ENCODE data around the gene IFIT3. TPM values are rescaled to one million over a fixed set of nuclear protein-coding genes. Genes with fewer than 3 reads are reported as not detected.

Gene IFIT3
- total and polyA plus RNA-seq, 2 of the 8 experiments (the other 6 are each of a cell fraction or from before 2014, with no cell fraction given): 0.12 to 0.84 TPM

- H3K79me1 ChIP-seq (ENCODE audit: low read depth, low read length): no peaks in the 10 kb centered on the region
- H3K4me1 ChIP-seq (replicated peaks in 1 of 4; ENCODE audit: control insufficient read depth in 3 of 4, insufficient read depth in 4 of 4, low read length in 3 of 4): peaks cover 0 to 3% (median 1%) of the 10 kb centered on the region in 4 experiments; a peak in 2 of 7 replicates
- no peak overlapping the region for H3K23ac ChIP-seq (ENCODE audit: insufficient read length)
- no peak overlapping the region for H4K91ac ChIP-seq (replicated peaks; ENCODE audit: insufficient read length, low read length)
- H2BK5ac ChIP-seq (ENCODE audit: low read depth, low read length): no peak overlapping the region
- H3K14ac ChIP-seq (ENCODE audit: insufficient read length): no peak overlapping the region
- DNase-seq (ENCODE audit: low read depth in 1 of 2, low spot score in 2 of 2) (no peak), FAIRE-seq (no peak)
- H3K4me2 ChIP-seq (ENCODE audit: insufficient read depth in 1 of 2, low read depth in 2 of 2, low read length in 2 of 2): no peak overlapping the region
- no peak overlapping the region for H3K9ac ChIP-seq (replicated peaks in 1 of 4; ENCODE audit: extremely low read depth in 1 of 4, low read depth in 3 of 4, low read length in 3 of 4)
- no peak overlapping the region for H4K5ac ChIP-seq (ENCODE audit: insufficient read length, low read depth, low read length)
- ChIA-PET CTCF (ENCODE audit: partially characterized antibody) (interaction anchor here (0.7 to 1.6 kb wide), 3 partner anchors 35 to 72 kb away, joined by 3 to 5 read pairs (median 4); no protein-coding TSS in a partner anchor), POLR2A (ENCODE audit: partially characterized antibody) (no interaction called here)
- H4K20me1 ChIP-seq (replicated peaks in 1 of 2; ENCODE audit: control insufficient read depth in 1 of 2, insufficient read depth in 2 of 2, low read length in 2 of 2): no peaks in the 10 kb centered on the region
- H3K23me2 ChIP-seq (ENCODE audit: low read depth, low read length): no peaks in the 10 kb centered on the region
- H2BK12ac ChIP-seq (ENCODE audit: low read depth, low read length): 0 out of 2 replicates have a peak overlapping the region, but pooled peaks have one; percentile 39
- H2AFZ ChIP-seq (ENCODE audit: low read length): no peak overlapping the region
- no peak overlapping the region for H2BK120ac ChIP-seq (replicated peaks; ENCODE audit: low read depth, low read length)
- no peak overlapping the region for H3K4ac ChIP-seq (replicated peaks; ENCODE audit: insufficient read length, low read depth, low read length)
- H4K8ac ChIP-seq (ENCODE audit: extremely low read depth, insufficient read depth, low read length): no peak overlapping the region
- TF ChIP-seq POLR2AphosphoS5 (IDR thresholded peaks at IDR 0.05; ENCODE audit: low read depth, low read length) (no peak), CHD2 (IDR thresholded peaks at IDR 0.05; ENCODE audit: low read length) (no peak)
- no peak overlapping the region for H2BK20ac ChIP-seq (ENCODE audit: low read length)
- no peak overlapping the region for H3K56ac ChIP-seq (replicated peaks; ENCODE audit: insufficient read length, low read depth, low read length)
- H3K36me3 ChIP-seq (ENCODE audit: control insufficient read depth in 2 of 4, insufficient read depth in 4 of 4, low read length in 3 of 4): no peaks in the 10 kb centered on the region
- H3K18ac ChIP-seq (ENCODE audit: extremely low read depth, low read length): no peak overlapping the region
- H2BK15ac ChIP-seq (ENCODE audit: low read length): no peak overlapping the region
- no peak overlapping the region for H3K27ac ChIP-seq (ENCODE audit: low read depth, low read length)
- WGBS, 2 experiments (ENCODE audit: extremely low coverage in 1 of 2, insufficient coverage in 1 of 2, insufficient read length in 1 of 2, insufficient replicate concordance in 2 of 2, low coverage in 1 of 2, low lambda C conversion rate in 2 of 2, missing lambda C conversion rate in 1 of 2): 96% methylated on average over 4 of the region's 4 CpGs; no CpG with 5 or more reads in 1 of the 2 experiments
- no peaks in the 10 kb centered on the region for H3K79me2 ChIP-seq (ENCODE audit: control insufficient read depth in 1 of 2, insufficient read depth in 2 of 2, low read length in 2 of 2)
- H2AK5ac ChIP-seq (ENCODE audit: low read depth, low read length): no peak overlapping the region
- no peaks in the 10 kb centered on the region for H3K27me3 ChIP-seq (replicated peaks in 1 of 4; ENCODE audit: control insufficient read depth in 3 of 4, extremely low read depth in 1 of 4, insufficient read depth in 3 of 4, low read length in 3 of 4)
- no peak overlapping the region for H3K4me3 ChIP-seq (ENCODE audit: extremely low read depth in 1 of 4, insufficient read depth in 2 of 4, low read depth in 3 of 4, low read length in 4 of 4)
- H3K9me3 ChIP-seq (ENCODE audit: insufficient read depth in 2 of 2, low read depth in 1 of 2, low read length in 1 of 2): no peaks in the 10 kb centered on the region
Measured at GRCh38 chr10:89297356-89297755, 30.4 kb upstream of the IFIT3 start.
